HepG2 (cell line): Measurements from ENCODE around the gene ZNF184. TPM values are rescaled to one million over a fixed set of nuclear protein-coding genes. Genes with fewer than 3 reads are reported as not detected.
A peak's percentile ranks its signal among the peaks of the same experiment; 100 is the strongest.

ENCODE experiments used
- CENPBD1 ChIP-seq: sonication (generic); formaldehyde crosslinking; IDR thresholded peaks from 2 replicates; pipeline ENCODE4 v1.8.0; 2022; ENCODE audit warnings: missing genetic modification reagents, low read depth, mild to moderate bottlenecking, borderline replicate concordance
- CSRNP1 ChIP-seq: sonication (generic); formaldehyde crosslinking; IDR thresholded peaks from 2 replicates; pipeline ENCODE4 v1.8.1; 2023; ENCODE audit warnings: mild to moderate bottlenecking, missing genetic modification reagents
- GABPA ChIP-seq, 2 experiments: IDR thresholded peaks; 2 replicates each; pipeline ENCODE4 v1.6.1; 2011 to 2016; ENCODE audit warnings: low read depth in 2 of 2, low read length in 1 of 2, missing biosample characterization in 1 of 2, missing genetic modification characterization in 1 of 2
- MTA1 ChIP-seq: sonication (generic); formaldehyde crosslinking; IDR thresholded peaks from 2 replicates; pipeline ENCODE4 v1.4.0; 2020; ENCODE audit warnings: missing genetic modification reagents, mild to moderate bottlenecking, borderline replicate concordance
- PTBP1 ChIP-seq: fragments of 200-400 bp; formaldehyde crosslinking; IDR thresholded peaks from 2 replicates; pipeline ENCODE4 v1.6.1; 2018; ENCODE audit warnings: low read length, low read depth; ENCODE audit not compliant: poor library complexity, severe bottlenecking
- RAD21 ChIP-seq: fragments of 450-650 bp; formaldehyde crosslinking; IDR thresholded peaks from 2 replicates; pipeline ENCODE4 v1.5.0; 2020; ENCODE audit warnings: mild to moderate bottlenecking
- SIN3B ChIP-seq: fragments of 150-350 bp; IDR thresholded peaks from 2 replicates; pipeline ENCODE4 v1.6.1; 2014; ENCODE audit warnings: low read length
- ZBTB1 ChIP-seq: sonication (generic); formaldehyde crosslinking; IDR thresholded peaks from 2 replicates; pipeline ENCODE4 v1.4.0; 2020; ENCODE audit warnings: missing genetic modification reagents, borderline replicate concordance
- ZBTB4 ChIP-seq: sonication (generic); formaldehyde crosslinking; IDR thresholded peaks from 2 replicates; pipeline ENCODE4 v1.4.0; 2020; ENCODE audit warnings: missing genetic modification reagents, mild to moderate bottlenecking, borderline replicate concordance
- ZFP91 ChIP-seq: sonication (generic); formaldehyde crosslinking; IDR thresholded peaks from 2 replicates; pipeline ENCODE4 v1.9.0; 2022; ENCODE audit warnings: missing genetic modification reagents, mild to moderate bottlenecking, borderline replicate concordance
- ZNF253 ChIP-seq: sonication (generic); formaldehyde crosslinking; IDR thresholded peaks from 2 replicates; pipeline ENCODE4 v1.8.0; 2022; ENCODE audit warnings: mild to moderate bottlenecking, missing genetic modification reagents, borderline replicate concordance
- ZNF274 ChIP-seq: sonication (generic); formaldehyde crosslinking; IDR thresholded peaks from 2 replicates; pipeline ENCODE4 v1.5.1; 2020; ENCODE audit warnings: mild to moderate bottlenecking, missing genetic modification reagents
- ZNF414 ChIP-seq: sonication (generic); formaldehyde crosslinking; IDR thresholded peaks from 2 replicates; pipeline ENCODE4 v1.5.0; 2020; ENCODE audit warnings: missing genetic modification reagents
- ZNF816 ChIP-seq: sonication (generic); formaldehyde crosslinking; IDR thresholded peaks from 2 replicates; pipeline ENCODE4 v1.8.0; 2022; ENCODE audit warnings: missing genetic modification reagents, mild to moderate bottlenecking, borderline replicate concordance
- polyA plus RNA-seq, 8 experiments: library from polyadenylated mRNA; depleted of rRNA in 3 of 8; stranded (reverse) in 7 of 8; unstranded in 1 of 8; fragments of >200 nt; fragmentation: Illumina TruSeq in 4 of 8; extraction: Trizol in 4 of 8; gene quantifications; 2 replicates each; pipeline versions ENCODE4 v1.2.1 to v1.2.3, GENCODE V29; 2011 to 2016; ENCODE audit warnings: low read depth in 4 of 8, missing spikeins in 1 of 8, mixed read lengths in 1 of 8; ENCODE audit not compliant: insufficient read depth in 1 of 8
- total RNA-seq, 5 experiments: library from RNA; depleted of rRNA; stranded (reverse); fragments of >200 nt; fragmentation: Illumina TruSeq; extraction: Trizol; gene quantifications; 2 replicates each; pipeline ENCODE4 v1.2.3, GENCODE V29; 2016; ENCODE audit warnings: low read depth in 1 of 5

The ZNF184 gene
- total and polyA plus RNA-seq, 2 of the 13 experiments (the other 11 are each of a cell fraction or from before 2014, with no cell fraction given) = 2.1 to 10.1 TPM

GRCh38 chr6:27502508-27503435 lies 29.9 kb upstream of the ZNF184 start (continued):
- TF ChIP-seq ZFP91 (CRISPR knock-in tag) (no peak), MTA1 (no peak), ZNF253 (CRISPR knock-in tag) (no peak), PTBP1 (no peak), ZNF816 (CRISPR knock-in tag) (no peak), ZNF274 (no peak), ZBTB4 (no peak), ZNF414 (CRISPR knock-in tag) (no peak; the same call in 1 of the 2 replicates), RAD21 (CRISPR knock-in tag) (no peak), CSRNP1 (CRISPR knock-in tag) (no peak), SIN3B (no peak), GABPA (IDR thresholded peaks at IDR 0.05; ENCODE audit: low read depth, low read length) (no peak), GABPA (CRISPR knock-in tag; IDR thresholded peaks at IDR 0.05; ENCODE audit: low read depth) (peak; percentile 67; the same call in 1 of the 2 replicates), ZBTB1 (CRISPR knock-in tag) (no peak), CENPBD1 (no peak)
